Activated CD4-positive, alpha-beta T cell treated with anti-CD3 and anti-CD28 coated beads for 1 hour (primary cell): ENCODE measurements around the gene DDX39A.

Source experiments
- DNase-seq: peaks from one replicate; pipeline ENCODE4 v3.0.0-alpha.2; 2020

DDX39A gene

DNA sequence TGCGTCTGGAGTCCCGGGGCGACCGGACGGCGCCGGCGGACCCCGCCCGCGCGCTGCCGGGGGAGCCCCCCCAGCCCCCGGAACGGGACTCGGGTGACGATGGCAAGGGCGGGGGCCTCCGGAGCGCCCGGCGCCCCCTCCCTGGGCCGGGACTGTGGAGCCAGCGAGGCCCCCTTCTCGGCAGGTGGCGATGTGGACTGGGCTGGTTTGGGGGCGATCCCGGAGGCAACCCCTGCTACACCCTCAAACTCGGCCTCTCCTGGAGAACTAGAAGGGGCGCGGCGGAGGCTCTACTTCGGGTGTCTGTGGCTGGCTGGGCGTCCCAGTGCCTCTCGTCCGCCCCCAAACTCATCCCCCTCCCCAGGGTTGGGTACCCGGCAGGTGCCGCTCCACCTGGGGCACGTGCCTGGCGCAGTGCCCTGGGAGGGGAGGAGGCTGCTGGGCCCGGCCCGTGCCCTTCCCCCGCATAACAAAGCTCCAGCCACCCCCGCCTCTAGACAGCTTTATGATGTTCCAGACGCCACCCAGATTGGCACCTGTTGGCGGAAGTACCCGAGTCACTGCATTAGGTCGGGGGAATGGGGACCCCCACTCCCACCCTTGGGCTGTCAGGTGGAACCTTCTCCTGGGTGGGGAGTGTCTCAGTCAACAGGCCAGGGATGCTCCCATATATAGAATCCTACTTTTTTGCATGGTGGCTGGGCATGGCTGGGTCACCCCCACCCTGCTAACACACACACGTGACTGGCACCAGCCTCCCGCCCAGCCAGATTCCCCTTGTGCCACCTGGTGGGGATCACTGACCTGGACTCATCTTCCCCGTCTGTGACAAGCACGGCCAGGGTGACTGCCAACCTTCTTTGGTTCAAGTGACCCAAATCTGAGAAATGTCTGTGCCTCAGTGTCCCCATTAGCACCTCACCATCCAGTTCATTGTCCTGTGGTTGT lies 14.7 kb upstream of the DDX39A start:
- peak; percentile 43 for DNase-seq

DNA sequence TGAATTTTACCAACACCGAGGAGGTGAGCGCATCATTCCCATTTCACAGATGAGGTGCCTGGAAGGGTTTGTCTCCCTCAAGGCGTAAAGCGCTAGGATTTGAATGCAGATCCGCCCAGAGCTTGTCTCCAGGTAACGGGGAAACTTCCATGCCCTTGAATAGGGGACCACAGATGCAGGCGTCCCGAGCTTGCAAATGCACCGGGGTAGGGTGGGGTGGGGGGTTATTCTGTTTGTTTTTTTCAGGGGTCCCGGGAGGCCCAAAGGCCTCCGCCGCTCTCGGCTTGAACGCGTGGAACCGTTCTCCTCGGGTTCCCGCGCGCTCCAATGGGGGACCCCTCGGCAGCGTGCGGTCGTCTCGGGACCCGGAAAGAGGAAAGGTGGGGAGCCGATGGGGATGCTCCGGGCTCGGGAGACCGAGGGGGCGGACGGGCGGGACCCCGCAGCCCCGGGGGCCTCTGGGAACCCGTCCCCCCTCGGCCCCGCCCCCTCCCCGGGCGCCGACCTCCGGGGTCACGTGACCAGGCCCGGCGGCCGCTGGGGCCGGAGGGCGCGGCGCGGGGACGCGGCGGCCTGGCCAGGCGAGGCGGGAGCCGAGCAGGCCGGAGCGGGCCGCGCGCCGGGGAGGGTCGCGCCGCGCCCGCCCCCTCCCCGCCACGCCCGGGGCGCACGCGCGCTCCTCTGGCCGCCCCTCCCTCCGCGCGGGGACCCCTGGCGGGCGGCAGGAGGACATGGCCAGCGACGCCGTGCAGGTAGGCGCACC lies 13.8 kb upstream of the DDX39A start, which contains the start of gene PKN1:
PKN1 (plus strand) TSS at position 516 of the 763 bp plus-strand sequence; CDS start at position 732, 216 bp downstream.
- peak; percentile 27 for DNase-seq

- no peak for DNase-seq
These were observed 11.6 kb upstream of the DDX39A start for GRCh38 chr19:14430712-14431111.

GRCh38 chr19:14428882-14429416 lies 9.8 kb upstream of the DDX39A start:
- no peak for DNase-seq

- DNase-seq: no peak
These were observed 8.3 kb upstream of the DDX39A start for GRCh38 chr19:14427461-14427860.

GRCh38 chr19:14425696-14426138 lies 6.6 kb upstream of the DDX39A start:
- DNase-seq: no peak

DNA sequence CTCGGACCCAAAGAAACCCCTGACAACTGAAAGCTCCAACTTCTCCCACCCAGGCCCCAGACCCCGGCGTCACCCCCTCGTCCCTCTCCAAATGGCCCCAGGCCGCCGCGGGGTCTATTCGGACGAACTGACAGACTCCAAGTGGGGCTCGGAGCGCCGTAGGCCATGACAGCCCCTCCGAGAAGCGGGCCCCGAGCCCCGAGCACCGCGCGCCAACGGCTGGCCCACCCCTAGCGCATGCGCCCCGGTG lies 360 bp downstream of the DDX39A start:
- DNase-seq: no peak

DNA sequence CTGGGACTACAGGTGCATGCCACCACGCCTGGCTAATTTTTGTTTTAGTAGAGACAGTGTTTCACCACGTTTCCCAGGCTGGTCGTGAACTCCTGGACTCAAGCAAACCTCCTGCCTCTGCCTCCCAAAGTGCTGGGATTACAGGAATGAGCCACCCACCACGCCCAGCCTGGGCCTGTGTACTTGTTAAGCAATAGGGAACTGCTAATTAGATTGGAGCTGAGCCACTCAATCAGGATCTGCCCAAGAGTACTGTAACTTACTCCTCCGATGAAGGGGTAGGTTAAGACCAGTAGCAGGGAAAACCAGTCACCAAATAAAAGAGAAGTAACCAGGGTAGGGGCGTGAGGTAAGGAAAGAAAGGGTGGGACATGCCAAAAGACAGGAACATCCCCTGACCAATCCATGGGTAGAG lies 2.3 kb downstream of the DDX39A start:
- no peak for DNase-seq

DNA sequence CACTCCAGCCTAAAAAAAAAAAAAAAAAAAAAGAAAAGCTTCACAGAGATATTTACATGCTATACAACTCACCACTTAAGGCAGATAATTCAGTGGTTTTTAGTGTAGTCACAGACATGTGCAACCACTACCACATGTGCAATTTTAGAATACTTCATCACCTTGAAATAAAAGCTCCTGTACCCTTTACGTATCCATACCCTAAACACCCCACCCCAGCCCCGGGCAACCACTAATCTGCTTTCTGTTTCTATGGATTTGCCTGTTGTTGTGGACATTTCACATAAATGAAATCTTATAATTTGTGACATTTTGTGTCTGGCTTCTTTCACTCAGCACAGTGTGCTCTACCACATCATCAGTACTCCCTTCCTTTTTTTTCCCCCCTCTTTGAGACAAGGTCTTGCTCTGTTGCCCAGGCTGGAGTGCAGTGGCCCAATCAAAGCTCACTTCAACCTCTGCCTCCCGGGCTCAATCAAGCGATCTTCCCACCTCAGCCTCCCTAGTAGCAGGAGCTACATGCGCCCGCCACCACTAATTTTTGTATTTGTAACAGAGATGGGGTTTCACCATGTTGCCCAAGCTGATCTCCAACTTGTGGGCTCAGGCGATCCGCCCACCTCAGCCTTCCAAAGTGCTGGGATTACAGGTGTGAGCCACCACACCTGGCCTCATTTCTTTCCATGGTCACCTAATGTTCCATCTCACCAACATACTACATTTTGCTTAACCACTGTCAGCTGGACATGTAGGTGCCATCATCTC lies 4.0 kb downstream of the DDX39A start:
- no peak for DNase-seq

GRCh38 chr19:14413693-14414181 lies 5.4 kb downstream of the DDX39A start:
- DNase-seq: no peak

DNA sequence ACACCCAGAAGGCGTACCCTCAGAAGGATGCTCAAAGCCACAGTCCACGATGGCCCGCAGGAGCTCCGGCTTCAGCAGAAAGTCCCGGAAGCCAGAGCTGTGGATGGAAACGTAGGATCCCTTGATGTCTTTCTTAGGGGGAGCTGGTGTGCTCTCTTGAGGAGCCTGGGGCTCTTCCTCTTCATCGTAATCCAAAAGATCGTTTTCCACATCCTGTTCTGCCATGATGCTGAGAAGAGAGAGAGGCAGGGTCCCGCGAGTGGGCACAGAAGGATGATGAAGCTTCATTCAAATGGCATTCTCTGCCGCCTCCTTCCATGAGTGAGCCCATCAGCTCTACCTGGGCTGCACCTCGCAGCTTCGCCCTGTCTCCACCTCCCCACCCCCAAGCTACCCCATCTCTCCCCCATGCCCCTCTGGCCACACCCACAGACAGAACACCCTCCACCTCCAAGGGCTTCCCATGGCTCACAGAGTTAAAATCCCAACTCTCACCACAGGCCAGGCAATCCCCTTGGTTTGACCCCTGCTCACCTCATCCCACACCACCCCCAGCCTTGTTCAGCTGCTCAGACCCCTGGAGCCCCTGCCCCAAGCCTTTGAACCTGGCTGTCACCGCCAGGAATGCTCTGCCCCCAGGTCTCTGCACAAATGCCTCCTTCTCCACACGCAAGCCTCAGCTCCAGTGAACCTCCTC lies 6.0 kb downstream of the DDX39A start:
- no peak for DNase-seq

GRCh38 chr19:14412324-14412995 lies 6.7 kb downstream of the DDX39A start:
- peak; percentile 22 for DNase-seq

GRCh38 chr19:14411938-14412245 lies 7.2 kb downstream of the DDX39A start:
- DNase-seq: no peak

- DNase-seq: no peak
These were observed 7.8 kb downstream of the DDX39A start for GRCh38 chr19:14411161-14411937.

GRCh38 chr19:14410091-14411051 lies 8.8 kb downstream of the DDX39A start:
- peak; percentile 30 for DNase-seq

GRCh38 chr19:14409146-14410023 lies 9.8 kb downstream of the DDX39A start:
- DNase-seq: peak; percentile 22

DNA sequence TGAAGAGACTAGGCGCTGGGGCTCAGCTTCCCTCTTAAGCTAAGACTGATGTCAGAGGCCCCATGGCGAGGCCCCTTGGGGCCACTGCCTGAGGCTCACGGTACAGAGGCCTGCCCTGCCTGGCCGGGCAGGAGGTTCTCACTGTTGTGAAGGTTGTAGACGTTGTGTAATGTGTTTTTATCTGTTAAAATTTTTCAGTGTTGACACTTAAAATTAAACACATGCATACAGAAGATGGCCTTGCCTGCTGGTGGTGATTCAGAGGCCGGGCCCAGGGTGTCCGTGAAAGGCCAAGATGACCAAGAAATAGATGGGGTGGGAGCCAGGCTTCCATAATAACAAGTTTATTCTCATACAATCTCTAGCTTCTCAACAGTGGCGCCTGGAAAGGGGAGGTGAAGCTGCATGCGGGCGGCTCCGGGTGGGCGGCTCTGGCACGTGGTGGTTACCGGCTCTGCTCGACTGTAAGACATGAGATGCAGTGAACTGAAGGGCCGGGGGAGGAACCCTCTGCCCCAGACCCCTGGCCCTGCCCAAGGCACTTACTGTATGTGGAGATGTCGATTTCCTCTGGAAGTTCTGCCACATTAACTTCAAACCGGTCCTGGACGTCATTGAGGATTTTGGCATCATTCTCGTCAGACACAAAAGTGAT lies 10.5 kb downstream of the DDX39A start:
- peak; percentile 23 for DNase-seq
